KMS-11 (cell line): ENCODE data around the gene TTF1.

ENCODE experiments used
- H2AFZ ChIP-seq: fragments of 200-600 bp; sonication (generic); 2 replicates; pipeline ENCODE4 v1.6.1; 2016; ENCODE audit warnings: antibody characterized with exemption, mixed run types, low read depth
- H3K27ac ChIP-seq: fragments of 200-600 bp; sonication (generic); 2 replicates; pipeline ENCODE4 v1.6.1; 2016; ENCODE audit warnings: mild to moderate bottlenecking, mixed run types
- H3K27me3 ChIP-seq: fragments of 200-600 bp; sonication (generic); 2 replicates; pipeline ENCODE4 v1.6.1; 2017; ENCODE audit warnings: mild to moderate bottlenecking, low read depth, mixed run types, moderate library complexity; ENCODE audit not compliant: insufficient read depth
- H3K36me3 ChIP-seq: fragments of 200-600 bp; sonication (generic); 2 replicates; pipeline ENCODE4 v1.6.1; 2017; ENCODE audit warnings: mild to moderate bottlenecking, mixed run types; ENCODE audit not compliant: insufficient read depth
- H3K4me1 ChIP-seq: fragments of 200-600 bp; sonication (generic); 2 replicates; pipeline ENCODE4 v1.6.1; 2016; ENCODE audit warnings: mild to moderate bottlenecking, low read depth, mixed run types; ENCODE audit not compliant: poor library complexity, severe bottlenecking
- H3K4me2 ChIP-seq: fragments of 200-600 bp; sonication (generic); 2 replicates; pipeline ENCODE4 v1.7.0; 2016; ENCODE audit warnings: mild to moderate bottlenecking, mixed run types
- H3K4me3 ChIP-seq: fragments of 200-600 bp; sonication (generic); IDR thresholded peaks from 2 replicates; pipeline ENCODE4 v1.6.1; 2017; ENCODE audit warnings: low read depth, low read length, mixed read lengths; ENCODE audit not compliant: insufficient read depth
- H3K79me2 ChIP-seq: fragments of 200-600 bp; sonication (generic); 2 replicates; pipeline ENCODE4 v1.6.1; 2016; ENCODE audit warnings: low read depth, mixed run types; ENCODE audit not compliant: insufficient read depth
- H3K9ac ChIP-seq: fragments of 200-600 bp; sonication (generic); 2 replicates; pipeline ENCODE4 v1.6.1; 2016; ENCODE audit warnings: mild to moderate bottlenecking, mixed run types
- H4K20me1 ChIP-seq: fragments of 200-600 bp; sonication (generic); 2 replicates; pipeline ENCODE4 v1.6.1; 2016; ENCODE audit warnings: mild to moderate bottlenecking, mixed run types; ENCODE audit not compliant: insufficient read depth
- CTCF ChIP-seq: fragments of 200-600 bp; sonication (generic); conservative IDR thresholded peaks from 2 replicates; pipeline ENCODE4 v1.6.1; 2017; ENCODE audit warnings: low read depth, mild to moderate bottlenecking, antibody characterized with exemption, low read length, moderate library complexity, mixed read lengths

TTF1 gene

GRCh38 chr9:132406554-132407122 is at the start of gene TTF1:
TSS of gene TTF1 (minus strand) at chr9:132406840. CDS start at chr9:132402821, 4,019 bp downstream.
- Histone ChIP-seq H3K36me3 (no peaks in the 10 kb centered on the region), H3K27me3 (peaks cover 18% of the 10 kb centered on the region), H3K9ac (peak within 1 kb of the TSS; percentile 62), H3K79me2 (peaks cover 38% of the 10 kb centered on the region), H3K27ac (no peak within 1 kb of the TSS), H2AFZ (peak within 1 kb of the TSS; percentile 89), H4K20me1 (no peaks in the 10 kb centered on the region), H3K4me3 (peak within 1 kb of the TSS; percentile 46), H3K4me2 (peak within 1 kb of the TSS; percentile 66), H3K4me1 (peaks cover 26% of the 10 kb centered on the region)
- no peak for TF ChIP-seq CTCF

GRCh38 chr9:132456241-132456640 is 49.6 kb upstream of the TTF1 start:
- H2AFZ ChIP-seq: no peak overlapping the region
- no peak overlapping the region for H3K4me2 ChIP-seq
- H3K4me1 ChIP-seq: no peaks in the 10 kb centered on the region
- no peaks in the 10 kb centered on the region for H3K79me2 ChIP-seq
- H3K27ac ChIP-seq: no peak overlapping the region
- H3K9ac ChIP-seq: no peak overlapping the region
- no peaks in the 10 kb centered on the region for H3K36me3 ChIP-seq
- H3K4me3 ChIP-seq: no peak overlapping the region
- no peaks in the 10 kb centered on the region for H4K20me1 ChIP-seq
- TF ChIP-seq CTCF: no peak
- H3K27me3 ChIP-seq: peaks cover 19% of the 10 kb centered on the region; the same call in 1 of the 2 replicates

- Histone ChIP-seq H2AFZ (no peak overlapping the region), H3K79me2 (no peaks in the 10 kb centered on the region), H3K4me1 (no peaks in the 10 kb centered on the region), H3K9ac (no peak overlapping the region), H3K4me3 (no peak overlapping the region), H4K20me1 (no peaks in the 10 kb centered on the region), H3K27ac (no peak overlapping the region), H3K4me2 (no peak overlapping the region), H3K36me3 (no peaks in the 10 kb centered on the region), H3K27me3 (peaks cover 22% of the 10 kb centered on the region; the same call in 1 of the 2 replicates)
- TF ChIP-seq CTCF: no peak
Observed at GRCh38 chr9:132451276-132451675, 44.6 kb upstream of the TTF1 start.

- H3K27ac ChIP-seq: no peak overlapping the region
- TF ChIP-seq CTCF: no peak
- no peak overlapping the region for H3K9ac ChIP-seq
- no peaks in the 10 kb centered on the region for H3K79me2 ChIP-seq
- H3K4me2 ChIP-seq: no peak overlapping the region
- H3K36me3 ChIP-seq: no peaks in the 10 kb centered on the region
- H2AFZ ChIP-seq: no peak overlapping the region
- no peaks in the 10 kb centered on the region for H4K20me1 ChIP-seq
- H3K4me3 ChIP-seq: no peak overlapping the region
- H3K27me3 ChIP-seq: peaks cover 15% of the 10 kb centered on the region; the same call in 1 of the 2 replicates
- H3K4me1 ChIP-seq: no peaks in the 10 kb centered on the region
Observed at GRCh38 chr9:132447902-132448301, 41.3 kb upstream of the TTF1 start.
